GM19468 (cell line): Measurements from ENCODE around the gene CCDC73.
A peak's percentile ranks its signal among the peaks of the same experiment; 100 is the strongest.
"Not testable (repeated sequence)": the region's sequence is repeated elsewhere in the genome, so short reads cannot be mapped to it uniquely, and the experiment has no call there.

Experiments used
- ATAC-seq: cut with Tn5 transposase; IDR thresholded peaks from one replicate; pipeline ENCODE4 v1.9.1; 2021; ENCODE audit warnings: mild to moderate bottlenecking, moderate library complexity, moderate number of reproducible peaks; ENCODE audit not compliant: unreplicated experiment; ENCODE audit errors: extremely low read depth

CCDC73 gene

GRCh38 chr11:32602657-32603415, 191.6 kb downstream of the CCDC73 start:
- no peak for ATAC-seq

GRCh38 chr11:32597921-32598320, 196.5 kb downstream of the CCDC73 start:
- no peak for ATAC-seq

- not testable (repeated sequence) for ATAC-seq
Measured at GRCh38 chr11:32596114-32596513, 198.3 kb downstream of the CCDC73 start.

GRCh38 chr11:32594272-32594671, 200.2 kb downstream of the CCDC73 start:
- ATAC-seq, result no peak

- ATAC-seq, result no peak
Measured at GRCh38 chr11:32586576-32587190, 207.8 kb downstream of the CCDC73 start.

GRCh38 chr11:32584921-32585320, 209.5 kb downstream of the CCDC73 start:
- ATAC-seq, result no peak

- peak; percentile 88 for ATAC-seq
Measured at GRCh38 chr11:32583459-32584271, 210.8 kb downstream of the CCDC73 start, which contains the start of gene EIF3M. Gene EIF3M, plus strand, starts transcription at chr11:32583831. Its CDS starts 57 bp downstream, at chr11:32583888.

- ATAC-seq, result no peak
Measured at GRCh38 chr11:32581556-32581955, 212.9 kb downstream of the CCDC73 start.

GRCh38 chr11:32580967-32581366, 213.5 kb downstream of the CCDC73 start:
- no peak for ATAC-seq

- ATAC-seq, result no peak
Measured at GRCh38 chr11:32576456-32576855, 218.0 kb downstream of the CCDC73 start.

GRCh38 chr11:32575070-32575469, 219.4 kb downstream of the CCDC73 start:
- no peak for ATAC-seq

- no peak for ATAC-seq
Measured at GRCh38 chr11:32574421-32574820, 220.0 kb downstream of the CCDC73 start.

GRCh38 chr11:32573228-32573627, 221.2 kb downstream of the CCDC73 start:
- ATAC-seq, result no peak

GRCh38 chr11:32571039-32571438, 223.4 kb downstream of the CCDC73 start:
- no peak for ATAC-seq

- no peak for ATAC-seq
Measured at GRCh38 chr11:32569313-32569881, 225.1 kb downstream of the CCDC73 start.

GRCh38 chr11:32567154-32567553, 227.3 kb downstream of the CCDC73 start:
- no peak for ATAC-seq

- ATAC-seq, result no peak
Measured at GRCh38 chr11:32566517-32566916, 227.9 kb downstream of the CCDC73 start.

GRCh38 chr11:32563600-32563959, 230.9 kb downstream of the CCDC73 start:
- ATAC-seq, result no peak

GRCh38 chr11:32562839-32563599, 231.4 kb downstream of the CCDC73 start:
- ATAC-seq, result no peak

- no peak for ATAC-seq
Measured at GRCh38 chr11:32561835-32562234, 232.6 kb downstream of the CCDC73 start.
